H9 (cell line): ENCODE measurements around the gene UBE3A. TPM values are rescaled to one million over a fixed set of nuclear protein-coding genes. Genes with fewer than 3 reads are reported as not detected.
A peak's percentile ranks its signal among the peaks of the same experiment; 100 is the strongest.

Experiments
- DNase-seq: peaks from one replicate; pipeline ENCODE4 v3.0.0-alpha.2; 2017
- H2AFZ ChIP-seq: one replicate; pipeline ENCODE4 v1.6.1; 2013; ENCODE audit warnings: mild to moderate bottlenecking, low read length, control low read depth, moderate library complexity
- H2AK5ac ChIP-seq: 2 replicates; pipeline ENCODE4 v1.6.1; 2013; ENCODE audit warnings: low read length, control low read depth, mixed read lengths; ENCODE audit not compliant: insufficient read length
- H2BK120ac ChIP-seq: one replicate; pipeline ENCODE4 v1.6.1; 2013; ENCODE audit warnings: low read depth, mild to moderate bottlenecking, low read length, control low read depth, inconsistent platforms; ENCODE audit not compliant: poor library complexity, severe bottlenecking
- H2BK12ac ChIP-seq: 2 replicates; pipeline ENCODE4 v1.6.1; 2013; ENCODE audit warnings: low read length, control low read depth, mixed read lengths, low read depth; ENCODE audit not compliant: insufficient read length
- H2BK15ac ChIP-seq: 2 replicates; pipeline ENCODE4 v1.6.1; 2013; ENCODE audit warnings: low read depth, low read length, control low read depth
- H2BK20ac ChIP-seq: one replicate; pipeline ENCODE4 v1.6.1; 2013; ENCODE audit warnings: low read depth, mild to moderate bottlenecking, low read length, control low read depth, inconsistent platforms; ENCODE audit not compliant: poor library complexity, severe bottlenecking
- H2BK5ac ChIP-seq: 2 replicates; pipeline ENCODE4 v1.6.1; 2013; ENCODE audit warnings: low read length, control low read depth, mixed read lengths; ENCODE audit not compliant: insufficient read length
- H3K14ac ChIP-seq: 2 replicates; pipeline ENCODE4 v1.6.1; 2013; ENCODE audit warnings: low read length, control low read depth; ENCODE audit not compliant: insufficient read depth
- H3K18ac ChIP-seq: 2 replicates; pipeline ENCODE4 v1.6.1; 2013; ENCODE audit warnings: low read depth, mild to moderate bottlenecking, mixed read lengths, low read length, control low read depth; ENCODE audit not compliant: insufficient read length
- H3K23ac ChIP-seq: 2 replicates; pipeline ENCODE4 v1.6.1; 2013; ENCODE audit warnings: low read length, control low read depth, mixed read lengths, low read depth; ENCODE audit not compliant: insufficient read length
- H3K23me2 ChIP-seq: 2 replicates; pipeline ENCODE4 v1.6.1; 2013; ENCODE audit warnings: low read depth, mild to moderate bottlenecking, mixed read lengths, low read length, control low read depth; ENCODE audit not compliant: insufficient read length, poor library complexity, severe bottlenecking
- H3K27ac ChIP-seq: 2 replicates; pipeline ENCODE4 v1.5.1; 2013; ENCODE audit warnings: low read length, control low read depth, mixed read lengths, low read depth; ENCODE audit not compliant: insufficient read length
- H3K27me3 ChIP-seq: 2 replicates; pipeline ENCODE4 v1.6.1; 2013; ENCODE audit warnings: low read length, control low read depth, inconsistent platforms; ENCODE audit not compliant: insufficient read depth
- H3K4ac ChIP-seq: 2 replicates; pipeline ENCODE4 v1.6.1; 2013; ENCODE audit warnings: low read depth, mild to moderate bottlenecking, control low read depth, inconsistent platforms, low read length, moderate library complexity
- H3K4me1 ChIP-seq: 2 replicates; pipeline ENCODE4 v1.6.1; 2013; ENCODE audit warnings: low read length, control low read depth, inconsistent platforms; ENCODE audit not compliant: insufficient read depth
- H3K4me2 ChIP-seq: 2 replicates; pipeline ENCODE4 v1.6.1; 2013; ENCODE audit warnings: low read length, control low read depth, mixed read lengths; ENCODE audit not compliant: insufficient read length, insufficient read depth
- H3K56ac ChIP-seq: 2 replicates; pipeline ENCODE4 v1.6.1; 2013; ENCODE audit warnings: low read depth, mild to moderate bottlenecking, mixed read lengths, low read length, control low read depth; ENCODE audit not compliant: insufficient read length
- H3K79me1 ChIP-seq: 2 replicates; pipeline ENCODE4 v1.6.1; 2013; ENCODE audit warnings: low read depth, mild to moderate bottlenecking, moderate library complexity, low read length, control low read depth, inconsistent platforms; ENCODE audit not compliant: insufficient read depth, poor library complexity, severe bottlenecking
- H3K79me2 ChIP-seq: 2 replicates; pipeline ENCODE4 v1.6.1; 2013; ENCODE audit warnings: low read length, control low read depth, inconsistent platforms; ENCODE audit not compliant: insufficient read depth
- H3K9ac ChIP-seq: 2 replicates; pipeline ENCODE4 v1.6.1; 2013; ENCODE audit warnings: low read length, control low read depth, mixed read lengths; ENCODE audit not compliant: insufficient read length; ENCODE audit errors: extremely low read depth
- H3K9me3 ChIP-seq: one replicate; pipeline ENCODE4 v1.6.1; 2013; ENCODE audit warnings: low read depth, low read length, inconsistent platforms; ENCODE audit not compliant: control insufficient read depth
- H3T11ph ChIP-seq: one replicate; pipeline ENCODE4 v1.6.1; 2013; ENCODE audit warnings: mild to moderate bottlenecking, low read length, control low read depth, inconsistent platforms
- H4K20me1 ChIP-seq: one replicate; pipeline ENCODE4 v1.6.1; 2013; ENCODE audit not compliant: control insufficient read depth, insufficient read length, insufficient read depth
- H4K5ac ChIP-seq: 2 replicates; pipeline ENCODE4 v1.6.1; 2013; ENCODE audit warnings: low read depth, mild to moderate bottlenecking, mixed read lengths, low read length, control low read depth; ENCODE audit not compliant: insufficient read length
- H4K8ac ChIP-seq: replicated peaks from 2 replicates; pipeline ENCODE4 v1.6.1; 2013; ENCODE audit warnings: low read length, control low read depth, mixed read lengths, low read depth; ENCODE audit not compliant: insufficient read length
- H4K91ac ChIP-seq: 2 replicates; pipeline ENCODE4 v1.6.1; 2013; ENCODE audit warnings: low read depth, mild to moderate bottlenecking, moderate library complexity, mixed read lengths, low read length, control low read depth; ENCODE audit not compliant: insufficient read length
- H3K27ac Mint-ChIP-seq, 3 experiments: 2 replicates in 2 of 3; 3 replicates in 1 of 3; pipeline ENCODE4 v1.8.0; 2020 to 2021; ENCODE audit warnings: mixed read lengths in 3 of 3, mild to moderate bottlenecking in 1 of 3, moderate library complexity in 1 of 3
- H3K27me3 Mint-ChIP-seq: 2 replicates; pipeline ENCODE4 v1.8.0; 2021; ENCODE audit warnings: low read depth, mild to moderate bottlenecking, moderate library complexity, mixed read lengths
- H3K36me3 Mint-ChIP-seq, 3 experiments: 2 replicates in 2 of 3; 3 replicates in 1 of 3; pipeline ENCODE4 v1.8.0; 2020 to 2021; ENCODE audit warnings: low read depth in 3 of 3, mixed read lengths in 3 of 3; ENCODE audit not compliant: insufficient read depth in 1 of 3
- H3K4me1 Mint-ChIP-seq, 2 experiments: 2 replicates each; pipeline ENCODE4 v1.8.0; 2020; ENCODE audit warnings: mixed read lengths in 2 of 2
- H3K4me3 Mint-ChIP-seq, 2 experiments: 2 replicates in 1 of 2; 3 replicates in 1 of 2; pipeline ENCODE4 v1.8.0; 2020 to 2021; ENCODE audit warnings: mild to moderate bottlenecking in 2 of 2, mixed read lengths in 2 of 2, moderate library complexity in 1 of 2
- H3K9me3 Mint-ChIP-seq, 2 experiments: 2 replicates in 1 of 2; 3 replicates in 1 of 2; pipeline ENCODE4 v1.8.0; 2020; ENCODE audit warnings: mild to moderate bottlenecking in 2 of 2, mixed read lengths in 2 of 2, moderate library complexity in 1 of 2
- CTCF ChIP-seq: fragments of 200-600 bp; sonication (generic); conservative IDR thresholded peaks from 3 replicates; pipeline ENCODE4 v1.8.0; 2021; ENCODE audit warnings: antibody characterized with exemption, mild to moderate bottlenecking
- WGBS: extraction: QIAGEN DNeasy Blood & Tissue Kit; methylation state at CpG from one replicate; pipeline ENCODE4 v1.1.7; 2013; ENCODE audit warnings: missing lambda C conversion rate, low lambda C conversion rate, mixed read lengths; ENCODE audit not compliant: insufficient read length; ENCODE audit errors: extremely low coverage; 5-methylcytosine and 5-hydroxymethylcytosine counted together
- long read RNA-seq: library from polyadenylated mRNA; unstranded; transcript quantifications from one replicate; pipeline ENCODE4 v2.0.0, GENCODE V29; 2020
- total RNA-seq: library from RNA; stranded (reverse); gene quantifications from 2 replicates; pipeline ENCODE4 v1.2.1, GENCODE V29; 2021

UBE3A gene
- 108 and 109 TPM in 2 replicates for total RNA-seq
- long read RNA-seq, full-length matches to known transcripts = 111 of 188 reads
- long read RNA-seq, partial matches to known transcripts = 41 of 188 reads
- long read RNA-seq, other reads (novel, unspliced or antisense) = 36 of 188 reads

- Histone ChIP-seq H3K4me1 (no peaks in the 10 kb centered on the region), H3K79me2 (peaks cover 33% of the 10 kb centered on the region; the same call in 1 of the 2 replicates), H4K20me1 (no peaks in the 10 kb centered on the region), H3K18ac (peak within 1 kb of the TSS; percentile 80), H4K8ac (no peak within 1 kb of the TSS), H3K9me3 (no peaks in the 10 kb centered on the region), H2BK12ac (no peak within 1 kb of the TSS), H3K56ac (no peak within 1 kb of the TSS), H2BK120ac (no peak within 1 kb of the TSS), H3T11ph (no peak within 1 kb of the TSS), H3K27me3 (no peaks in the 10 kb centered on the region), H3K23me2 (peaks cover 8% of the 10 kb centered on the region), H3K27ac (no peak within 1 kb of the TSS), H2AFZ (peak within 1 kb of the TSS; percentile 41), H4K91ac (no peak within 1 kb of the TSS), H3K4me2 (peak within 1 kb of the TSS; percentile 87), H3K23ac (no peak within 1 kb of the TSS), H2BK20ac (no peak within 1 kb of the TSS), H3K4ac (peak within 1 kb of the TSS; percentile 72; the same call in 1 of the 2 replicates), H3K9ac (peak within 1 kb of the TSS; percentile 92), H3K14ac (peak within 1 kb of the TSS; percentile 98), H3K79me1 (no peaks in the 10 kb centered on the region), H4K5ac (no peak within 1 kb of the TSS), H2BK5ac (peak within 1 kb of the TSS; percentile 80), H2AK5ac (no peak within 1 kb of the TSS), H2BK15ac (no peak within 1 kb of the TSS)
- no CpG with 5 or more reads among the region's 97 CpGs for WGBS
- Mint-ChIP-seq H3K4me3 (peak within 1 kb of the TSS; percentile 93 to 97), H3K4me1 (peaks cover 26% of the 10 kb centered on the region in 2 experiments), H3K9me3 (no peaks in the 10 kb centered on the region), H3K27ac (peak within 1 kb of the TSS; percentile 90 to 99 (median 98)), H3K27me3 (no peaks in the 10 kb centered on the region), H3K36me3 (no peaks in the 10 kb centered on the region; a peak in 1 of 7 replicates)
- peak; percentile 37; the same call in 1 of the 3 replicates for TF ChIP-seq CTCF
- DNase-seq = peak; percentile 90
Observed at GRCh38 chr15:25438601-25439368, at the start of gene UBE3A. UBE3A (minus strand) TSS chr15:25439024; CDS start chr15:25409107, 29,917 bp downstream.
